ENCODE measurements around the gene CTSV.

- TF ChIP-seq EZH2 (IDR thresholded peaks at IDR 0.05; ENCODE audit: borderline replicate concordance) (no peak), CTCF (IDR thresholded peaks at IDR 0.05; ENCODE audit: poor library complexity) (no peak)
Measured at GRCh38 chr9:97067490-97067889, 28.5 kb upstream of the CTSV start.

Measured in hepatocyte (in vitro differentiated cells).